Measurements from ENCODE around the gene METTL5. TPM values are rescaled to one million over a fixed set of nuclear protein-coding genes. Genes with fewer than 3 reads are reported as not detected.

Gene METTL5
- total RNA-seq, 1 donor from 2014 or later: 22.1 TPM

DNA sequence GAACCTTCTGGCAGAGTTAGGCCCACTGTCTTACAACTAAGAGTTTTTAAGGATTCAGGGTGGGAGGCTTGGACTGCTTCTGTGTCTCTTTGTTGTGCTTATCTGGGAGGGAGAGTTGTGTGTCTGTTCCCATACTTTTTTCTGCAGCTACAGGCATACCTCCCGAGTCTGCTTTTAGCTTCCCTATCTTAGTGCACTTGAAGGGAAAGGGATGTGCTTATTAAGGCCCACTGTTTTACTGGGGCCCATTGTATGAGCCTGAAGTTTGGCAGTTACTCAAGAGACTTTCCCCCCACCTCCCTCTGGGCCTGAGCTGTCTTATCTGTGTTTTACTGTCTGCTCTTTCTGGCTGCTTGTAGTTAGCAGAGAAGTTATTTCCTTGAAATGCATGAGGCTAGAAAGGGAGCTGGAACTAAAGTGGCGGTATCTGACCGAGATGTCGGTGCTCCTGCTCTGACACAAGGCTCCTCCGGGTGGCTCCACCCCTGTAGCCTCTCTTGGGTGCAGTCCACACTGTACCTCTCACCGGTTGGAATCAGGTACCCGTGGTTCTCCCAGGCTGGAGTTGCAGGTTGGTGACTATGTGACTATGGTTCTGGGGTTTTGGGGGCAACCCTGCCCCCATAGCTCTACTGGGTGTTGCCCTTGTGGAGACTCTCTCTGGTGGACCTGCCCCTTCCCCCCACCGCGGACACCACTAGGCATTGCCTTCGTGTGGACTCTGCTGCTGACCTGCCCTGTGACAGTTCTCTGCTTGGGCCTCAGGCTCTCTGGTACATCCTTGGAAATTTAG lies 15.4 kb upstream of the METTL5 start:
- no peak overlapping the region for H3K27ac ChIP-seq

DNA sequence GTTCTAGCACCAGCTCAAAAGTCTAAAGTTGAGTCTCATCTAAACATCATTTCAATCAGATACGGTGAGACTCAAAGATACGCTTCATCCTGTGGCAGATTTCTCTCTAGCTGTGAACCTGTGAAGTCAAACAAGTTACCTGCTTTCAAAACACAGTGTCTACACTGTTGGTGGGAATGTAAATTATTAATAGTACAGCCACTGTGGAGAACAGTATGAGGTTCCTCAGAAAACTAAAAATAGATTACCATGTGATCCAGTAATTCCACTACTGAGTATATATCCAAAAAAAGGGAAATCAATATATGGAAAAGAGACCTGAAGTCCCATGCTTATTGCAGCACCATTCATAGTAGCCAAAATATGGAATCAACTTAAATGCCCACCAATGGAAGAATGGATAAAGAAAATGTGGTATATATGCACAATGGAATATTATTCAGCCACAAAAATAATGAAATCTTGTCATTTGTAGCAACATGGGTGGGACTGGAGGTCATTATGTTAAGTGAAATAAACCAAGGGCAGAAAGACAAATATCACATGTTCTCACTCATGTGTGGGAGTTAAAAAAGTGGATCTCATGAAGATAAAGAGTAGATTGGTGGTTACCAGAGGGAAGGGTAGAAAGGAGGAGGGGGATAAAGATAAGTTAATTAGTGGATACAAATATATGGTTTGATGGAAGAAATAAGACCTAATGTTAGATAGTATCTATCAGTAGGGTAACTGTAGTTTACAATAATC lies 14.2 kb upstream of the METTL5 start:
- Histone ChIP-seq H3K4me1 (peaks cover 23% of the 10 kb centered on the region), H3K9me3 (no peaks in the 10 kb centered on the region), H3K4me3 (no peak overlapping the region), H3K27ac (no peak overlapping the region), H3K36me3 (no peaks in the 10 kb centered on the region), H3K27me3 (no peaks in the 10 kb centered on the region)
- intact Hi-C loops (cut with DNase I): no loop called here
- DNase-seq (ENCODE audit: extremely low spot score in 2 of 2): no peak
- TF ChIP-seq POLR2AphosphoS5 (IDR thresholded peaks at IDR 0.05; ENCODE audit: insufficient read depth in 1 of 2, low read depth in 1 of 2) (no peak), POLR2A (IDR thresholded peaks at IDR 0.05) (no peak)
- TF ChIP-seq, protein P1, sequence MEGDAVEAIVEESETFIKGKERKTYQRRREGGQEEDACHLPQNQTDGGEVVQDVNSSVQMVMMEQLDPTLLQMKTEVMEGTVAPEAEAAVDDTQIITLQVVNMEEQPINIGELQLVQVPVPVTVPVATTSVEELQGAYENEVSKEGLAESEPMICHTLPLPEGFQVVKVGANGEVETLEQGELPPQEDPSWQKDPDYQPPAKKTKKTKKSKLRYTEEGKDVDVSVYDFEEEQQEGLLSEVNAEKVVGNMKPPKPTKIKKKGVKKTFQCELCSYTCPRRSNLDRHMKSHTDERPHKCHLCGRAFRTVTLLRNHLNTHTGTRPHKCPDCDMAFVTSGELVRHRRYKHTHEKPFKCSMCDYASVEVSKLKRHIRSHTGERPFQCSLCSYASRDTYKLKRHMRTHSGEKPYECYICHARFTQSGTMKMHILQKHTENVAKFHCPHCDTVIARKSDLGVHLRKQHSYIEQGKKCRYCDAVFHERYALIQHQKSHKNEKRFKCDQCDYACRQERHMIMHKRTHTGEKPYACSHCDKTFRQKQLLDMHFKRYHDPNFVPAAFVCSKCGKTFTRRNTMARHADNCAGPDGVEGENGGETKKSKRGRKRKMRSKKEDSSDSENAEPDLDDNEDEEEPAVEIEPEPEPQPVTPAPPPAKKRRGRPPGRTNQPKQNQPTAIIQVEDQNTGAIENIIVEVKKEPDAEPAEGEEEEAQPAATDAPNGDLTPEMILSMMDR (IDR thresholded peaks at IDR 0.05): no peak

More for the DNA sequence above, 15.4 kb upstream of the METTL5 start:
- no peak overlapping the region for H3K4me3 ChIP-seq
- intact Hi-C loops (cut with DNase I): no loop called here
- H3K9me3 ChIP-seq: no peaks in the 10 kb centered on the region
- no peaks in the 10 kb centered on the region for H3K27me3 ChIP-seq
- TF ChIP-seq, protein P1 (IDR thresholded peaks at IDR 0.05): no peak
- TF ChIP-seq POLR2AphosphoS5 (IDR thresholded peaks at IDR 0.05; ENCODE audit: insufficient read depth in 1 of 2, low read depth in 1 of 2) (no peak), POLR2A (IDR thresholded peaks at IDR 0.05) (no peak)
- no peak for DNase-seq (ENCODE audit: extremely low spot score in 2 of 2)
- no peaks in the 10 kb centered on the region for H3K36me3 ChIP-seq
- peaks cover 21% of the 10 kb centered on the region for H3K4me1 ChIP-seq

DNA sequence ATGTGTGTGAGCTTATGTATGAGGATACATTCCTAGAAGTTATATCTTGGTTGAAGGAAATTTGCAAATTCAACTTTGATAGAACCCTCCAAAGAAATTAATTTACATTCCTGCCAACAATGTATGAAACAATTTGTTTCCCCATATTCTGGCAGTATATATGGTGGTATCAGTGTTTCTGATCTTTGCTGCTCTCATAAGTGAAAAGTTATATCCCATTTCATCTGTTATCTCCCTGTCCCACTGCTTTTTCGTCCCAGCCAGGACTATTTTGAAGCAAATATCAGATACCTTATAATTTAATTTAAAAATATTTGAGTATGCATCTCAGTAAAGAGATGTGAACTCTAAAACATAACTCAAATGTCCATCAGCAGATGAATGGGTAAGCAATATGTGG lies 9.7 kb upstream of the METTL5 start:
- no peak for DNase-seq (ENCODE audit: extremely low spot score in 2 of 2)
- H3K27me3 ChIP-seq: no peaks in the 10 kb centered on the region
- intact Hi-C loops (cut with DNase I): no loop called here
- H3K9me3 ChIP-seq: no peaks in the 10 kb centered on the region
- H3K4me3 ChIP-seq: no peak overlapping the region
- no peak for TF ChIP-seq POLR2A (IDR thresholded peaks at IDR 0.05)
- no peak for TF ChIP-seq POLR2AphosphoS5 (IDR thresholded peaks at IDR 0.05; ENCODE audit: insufficient read depth in 1 of 2, low read depth in 1 of 2)
- TF ChIP-seq, protein P1 (IDR thresholded peaks at IDR 0.05): no peak
- no peak overlapping the region for H3K27ac ChIP-seq
- H3K36me3 ChIP-seq: no peaks in the 10 kb centered on the region
- peaks cover 43% of the 10 kb centered on the region for H3K4me1 ChIP-seq

DNA sequence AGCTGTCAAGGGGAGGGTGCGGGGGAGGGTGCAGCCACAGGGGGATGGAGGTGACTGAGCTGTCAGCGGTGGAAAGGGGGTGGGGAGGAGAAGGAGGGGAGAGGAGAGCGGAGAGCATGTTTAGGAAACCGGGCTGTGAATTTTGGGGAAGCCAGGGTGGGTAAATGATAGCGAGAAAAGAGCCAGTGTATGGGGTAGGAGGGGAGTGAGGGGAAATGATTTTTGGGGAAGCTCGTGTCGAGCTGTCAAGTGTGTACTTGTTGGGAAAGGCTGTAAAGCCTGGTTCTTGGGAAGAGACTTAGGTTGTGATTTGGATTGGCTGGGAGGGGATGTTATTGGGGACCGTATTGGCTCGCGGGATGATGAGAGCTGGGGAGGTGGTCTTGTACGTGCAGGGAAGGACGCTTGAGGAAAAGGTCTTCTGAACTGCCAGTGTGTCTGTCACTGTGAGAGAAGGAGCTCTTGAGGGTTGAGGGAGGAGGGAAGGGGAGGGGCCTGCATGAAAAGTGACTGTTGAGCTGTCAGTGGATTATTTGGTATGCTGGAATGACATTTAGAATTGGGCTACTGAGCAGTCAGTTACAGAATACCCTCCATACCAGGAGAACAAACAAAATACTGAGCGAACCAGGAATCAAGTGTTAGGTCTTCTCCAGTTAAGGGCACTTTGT lies 3.6 kb upstream of the METTL5 start:
- H3K27me3 ChIP-seq: no peaks in the 10 kb centered on the region
- intact Hi-C loops (cut with DNase I): no loop called here
- DNase-seq (ENCODE audit: extremely low spot score in 2 of 2): peak in 1 of 2 donors; percentile 87
- peak overlapping the region; percentile 95 to 97 for H3K4me3 ChIP-seq
- TF ChIP-seq POLR2AphosphoS5 (IDR thresholded peaks at IDR 0.05; ENCODE audit: insufficient read depth in 1 of 2, low read depth in 1 of 2) (no peak), POLR2A (IDR thresholded peaks at IDR 0.05) (no peak)
- TF ChIP-seq, protein P1 (IDR thresholded peaks at IDR 0.05): no peak
- H3K36me3 ChIP-seq: no peaks in the 10 kb centered on the region
- H3K4me1 ChIP-seq: peaks cover 72% of the 10 kb centered on the region
- H3K27ac ChIP-seq: peak overlapping the region; percentile 81
- H3K9me3 ChIP-seq: no peaks in the 10 kb centered on the region

All from vagina (tissue), 2 donors.